Parathyroid adenoma (tissue), 2 donors: Measurements from ENCODE around the gene ARMS2.

Experiments
- H2AFZ ChIP-seq: fragments of 300-600 bp; sonication (generic); one replicate; pipeline ENCODE4 v1.7.0; 2017; ENCODE audit warnings: antibody characterized with exemption, mild to moderate bottlenecking
- H3K27ac ChIP-seq: fragments of 300-600 bp; sonication (generic); one replicate; pipeline ENCODE4 v1.7.0; 2017
- H3K27me3 ChIP-seq: fragments of 300-600 bp; sonication (generic); one replicate; pipeline ENCODE4 v1.7.0; 2017; ENCODE audit warnings: low read length; ENCODE audit not compliant: control insufficient read depth, insufficient read depth
- H3K36me3 ChIP-seq: fragments of 300-600 bp; sonication (generic); one replicate; pipeline ENCODE4 v1.7.0; 2017; ENCODE audit warnings: low read length; ENCODE audit not compliant: control insufficient read depth, insufficient read depth
- H3K4me1 ChIP-seq: fragments of 300-600 bp; sonication (generic); one replicate; pipeline ENCODE4 v1.7.0; 2017; ENCODE audit warnings: control low read depth
- H3K4me2 ChIP-seq: fragments of 300-600 bp; sonication (generic); one replicate; pipeline ENCODE4 v1.7.0; 2017; ENCODE audit warnings: low read length
- H3K4me3 ChIP-seq: fragments of 300-600 bp; sonication (generic); one replicate; pipeline ENCODE4 v1.7.0; 2017; ENCODE audit warnings: low read depth, low read length
- H3K79me2 ChIP-seq: fragments of 300-600 bp; sonication (generic); one replicate; pipeline ENCODE4 v1.7.0; 2017; ENCODE audit warnings: control low read depth
- H3K9ac ChIP-seq: fragments of 300-600 bp; sonication (generic); one replicate; pipeline ENCODE4 v1.7.0; 2017; ENCODE audit warnings: mild to moderate bottlenecking
- H3K9me3 ChIP-seq: fragments of 300-600 bp; sonication (generic); one replicate; pipeline ENCODE4 v1.7.0; 2017; ENCODE audit warnings: low read length; ENCODE audit not compliant: control insufficient read depth
- TF ChIP-seq, protein P1 (sequence below): fragments of 300-600 bp; sonication (generic); IDR thresholded peaks from one replicate; pipeline ENCODE4 v1.7.0; 2017; ENCODE audit warnings: antibody characterized with exemption, mild to moderate bottlenecking
- donor health status: primary hyperparathyroidism.

The ARMS2 gene

DNA sequence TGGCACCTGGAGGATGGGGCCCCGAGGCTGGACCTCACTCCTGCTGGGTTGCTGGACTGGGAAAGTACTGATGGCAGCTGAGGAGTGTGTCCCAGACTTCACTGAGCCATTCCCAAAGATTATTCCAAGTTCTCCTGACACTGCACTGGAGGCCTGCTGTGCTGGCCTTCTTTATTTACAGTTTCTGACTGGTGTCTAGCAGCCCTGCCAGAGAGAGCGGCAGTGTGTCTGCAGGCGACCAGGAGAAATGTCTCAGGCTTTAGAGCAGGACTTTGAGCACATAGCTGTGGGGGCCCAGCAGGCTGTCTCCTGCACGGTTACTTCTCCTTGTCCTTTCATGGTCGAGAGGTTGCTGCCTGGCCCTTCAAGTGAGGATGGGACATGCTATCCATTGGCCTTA lies 23.0 kb downstream of the ARMS2 start:
- Histone ChIP-seq H3K36me3 (no peaks in the 10 kb centered on the region), H3K4me3 (no peak overlapping the region), H2AFZ (no peak overlapping the region), H3K9me3 (no peaks in the 10 kb centered on the region), H3K4me2 (no peak overlapping the region), H3K9ac (no peak overlapping the region), H3K27me3 (no peaks in the 10 kb centered on the region), H3K27ac (no peak overlapping the region), H3K79me2 (peaks cover 3% of the 10 kb centered on the region), H3K4me1 (peaks cover 6% of the 10 kb centered on the region)
- TF ChIP-seq, protein P1, sequence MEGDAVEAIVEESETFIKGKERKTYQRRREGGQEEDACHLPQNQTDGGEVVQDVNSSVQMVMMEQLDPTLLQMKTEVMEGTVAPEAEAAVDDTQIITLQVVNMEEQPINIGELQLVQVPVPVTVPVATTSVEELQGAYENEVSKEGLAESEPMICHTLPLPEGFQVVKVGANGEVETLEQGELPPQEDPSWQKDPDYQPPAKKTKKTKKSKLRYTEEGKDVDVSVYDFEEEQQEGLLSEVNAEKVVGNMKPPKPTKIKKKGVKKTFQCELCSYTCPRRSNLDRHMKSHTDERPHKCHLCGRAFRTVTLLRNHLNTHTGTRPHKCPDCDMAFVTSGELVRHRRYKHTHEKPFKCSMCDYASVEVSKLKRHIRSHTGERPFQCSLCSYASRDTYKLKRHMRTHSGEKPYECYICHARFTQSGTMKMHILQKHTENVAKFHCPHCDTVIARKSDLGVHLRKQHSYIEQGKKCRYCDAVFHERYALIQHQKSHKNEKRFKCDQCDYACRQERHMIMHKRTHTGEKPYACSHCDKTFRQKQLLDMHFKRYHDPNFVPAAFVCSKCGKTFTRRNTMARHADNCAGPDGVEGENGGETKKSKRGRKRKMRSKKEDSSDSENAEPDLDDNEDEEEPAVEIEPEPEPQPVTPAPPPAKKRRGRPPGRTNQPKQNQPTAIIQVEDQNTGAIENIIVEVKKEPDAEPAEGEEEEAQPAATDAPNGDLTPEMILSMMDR, result no peak

DNA sequence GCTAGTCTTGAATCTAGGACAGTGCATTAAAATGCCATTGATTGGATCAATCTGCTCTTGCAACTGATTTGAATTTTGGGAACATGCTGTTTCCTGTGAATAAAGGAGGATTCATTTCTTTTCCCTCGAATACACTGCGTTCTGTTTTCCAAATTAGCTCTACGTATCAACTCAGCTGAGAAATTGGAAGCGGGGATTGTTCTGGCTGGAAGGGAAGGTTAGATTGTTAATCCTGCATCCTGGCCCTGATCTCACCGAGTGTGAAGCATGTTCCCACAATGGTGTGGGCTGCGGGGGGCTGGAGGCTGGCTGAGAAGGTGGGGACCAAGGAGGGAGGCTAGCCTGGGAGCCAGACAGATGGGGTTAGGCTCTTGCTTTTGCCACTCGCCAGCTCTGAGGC lies 24.5 kb downstream of the ARMS2 start:
- no peak overlapping the region for H2AFZ ChIP-seq
- peaks cover 6% of the 10 kb centered on the region for H3K4me1 ChIP-seq
- H3K36me3 ChIP-seq, result no peaks in the 10 kb centered on the region
- H3K9me3 ChIP-seq, result no peaks in the 10 kb centered on the region
- no peak overlapping the region for H3K4me3 ChIP-seq
- no peak overlapping the region for H3K9ac ChIP-seq
- TF ChIP-seq, protein P1, result no peak
- no peaks in the 10 kb centered on the region for H3K27me3 ChIP-seq
- no peak overlapping the region for H3K27ac ChIP-seq
- H3K4me2 ChIP-seq, result no peak overlapping the region
- H3K79me2 ChIP-seq, result peaks cover 3% of the 10 kb centered on the region

DNA sequence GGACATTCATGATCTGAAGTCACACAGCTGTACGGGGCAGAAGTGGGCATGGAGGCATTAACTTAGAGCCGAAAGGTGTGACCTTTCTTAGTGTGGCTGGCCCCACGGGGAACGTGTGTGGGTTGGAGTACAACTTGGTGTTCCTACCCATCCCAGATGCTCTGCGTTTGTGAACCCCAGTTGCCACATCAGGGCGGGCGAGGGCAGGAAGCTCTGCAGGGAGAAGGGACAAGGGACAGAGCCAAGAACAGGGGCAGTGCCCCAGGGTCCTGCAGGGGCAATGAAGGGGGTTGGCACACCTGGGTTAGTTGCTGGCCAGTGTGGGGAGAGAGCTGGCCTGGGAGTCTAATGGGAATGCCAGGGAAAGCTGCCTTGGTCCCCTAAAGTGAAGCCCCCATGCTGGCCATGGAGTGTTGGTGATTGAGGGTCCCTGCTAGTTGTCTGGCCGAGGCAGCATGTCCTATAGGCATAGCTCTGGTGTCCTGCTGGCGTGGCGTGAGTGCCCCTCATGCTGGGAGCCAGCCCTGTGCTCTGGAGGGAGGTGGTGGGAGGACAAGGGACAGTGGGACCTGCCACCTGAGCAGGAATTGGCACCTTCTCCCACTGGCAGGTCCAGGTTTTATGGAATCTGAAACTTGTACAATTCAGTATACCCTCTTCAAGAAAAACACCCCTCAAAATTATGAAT lies 25.8 kb downstream of the ARMS2 start:
- H3K27ac ChIP-seq, result no peak overlapping the region
- no peak overlapping the region for H3K9ac ChIP-seq

DNA sequence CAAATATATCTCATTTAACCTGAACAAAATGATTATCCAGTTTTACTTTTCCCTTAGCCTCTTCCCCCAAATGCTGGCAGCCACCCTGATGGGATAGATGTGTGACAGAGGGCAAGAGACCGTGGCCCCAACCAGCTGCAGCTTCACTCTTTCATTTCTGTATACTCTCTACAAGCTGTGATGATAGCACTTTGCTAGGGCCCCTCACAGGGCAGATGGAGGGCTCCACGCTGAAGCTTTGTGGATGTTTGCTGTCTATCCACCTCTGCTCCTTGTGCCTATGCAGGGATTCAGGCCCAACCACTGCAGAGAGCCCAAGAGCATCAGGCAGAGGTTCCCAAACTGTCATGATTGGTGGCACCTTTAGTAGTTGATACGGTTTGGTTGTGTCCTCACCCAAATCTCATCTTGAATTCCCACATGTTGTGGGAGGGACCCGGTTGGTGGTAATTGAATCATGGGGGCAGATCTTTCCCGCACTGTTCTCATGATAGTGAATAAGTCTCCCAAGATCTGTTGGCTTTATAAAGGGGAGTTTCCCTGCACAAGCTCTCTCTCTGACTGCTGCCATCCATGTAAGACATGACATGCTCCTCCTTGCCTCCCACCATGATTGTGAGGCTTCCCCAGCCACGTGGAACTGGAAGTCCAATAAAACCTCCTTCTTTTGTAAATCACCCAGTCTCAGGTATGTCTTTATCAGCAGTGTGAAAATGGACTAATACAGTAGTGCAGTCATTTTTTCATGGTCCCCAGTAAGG lies 27.0 kb downstream of the ARMS2 start:
- H3K4me1 ChIP-seq, result no peaks in the 10 kb centered on the region
- no peaks in the 10 kb centered on the region for H3K27me3 ChIP-seq
- H3K4me2 ChIP-seq, result no peak overlapping the region
- no peak overlapping the region for H3K27ac ChIP-seq
- H3K9ac ChIP-seq, result no peak overlapping the region
- H3K4me3 ChIP-seq, result no peak overlapping the region
- TF ChIP-seq, protein P1, result no peak
- peaks cover 3% of the 10 kb centered on the region for H3K79me2 ChIP-seq
- H3K36me3 ChIP-seq, result no peaks in the 10 kb centered on the region
- H2AFZ ChIP-seq, result no peak overlapping the region
- no peaks in the 10 kb centered on the region for H3K9me3 ChIP-seq

More for the DNA sequence above, 25.8 kb downstream of the ARMS2 start:
- Histone ChIP-seq H3K79me2 (peaks cover 3% of the 10 kb centered on the region), H3K27me3 (no peaks in the 10 kb centered on the region), H3K4me3 (no peak overlapping the region), H3K36me3 (no peaks in the 10 kb centered on the region), H3K4me2 (no peak overlapping the region), H2AFZ (no peak overlapping the region), H3K4me1 (peaks cover 5% of the 10 kb centered on the region), H3K9me3 (no peaks in the 10 kb centered on the region)
- TF ChIP-seq, protein P1, result no peak
